ENCODE results near the gene STAT3. TPM values are rescaled to one million over a fixed set of nuclear protein-coding genes. Genes with fewer than 3 reads are reported as not detected.
"Not testable (repeated sequence)": the region's sequence is repeated elsewhere in the genome, so short reads cannot be mapped to it uniquely, and the experiment has no call there.

The STAT3 gene
- total RNA-seq, 2 donors from 2014 or later, result 189 to 505 TPM

DNA sequence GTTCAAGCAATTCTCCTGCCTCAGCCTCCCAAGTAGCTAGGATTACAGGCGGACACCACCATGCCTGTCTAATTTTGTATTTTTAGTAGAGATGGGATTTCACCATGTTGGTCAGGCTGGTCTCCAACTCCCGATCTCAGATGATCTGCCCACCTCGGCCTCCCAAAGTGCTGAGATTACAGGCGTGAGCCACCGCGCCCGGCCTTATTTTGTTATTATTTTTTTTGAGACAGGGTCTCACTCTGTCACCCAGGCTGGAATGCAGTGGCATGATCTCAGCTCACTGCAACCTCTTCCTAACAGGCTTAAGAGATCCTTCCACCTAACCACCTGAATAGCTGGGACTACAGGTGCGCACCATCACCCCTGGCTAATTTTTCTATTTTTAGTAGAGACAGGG is 7.4 kb upstream of the STAT3 start:
- ATAC-seq; H3K9me3 Mint-ChIP-seq; H3K27ac Mint-ChIP-seq; H3K36me3 Mint-ChIP-seq; DNase-seq (ENCODE audit: low spot score in 2 of 2): not testable (repeated sequence)

DNA sequence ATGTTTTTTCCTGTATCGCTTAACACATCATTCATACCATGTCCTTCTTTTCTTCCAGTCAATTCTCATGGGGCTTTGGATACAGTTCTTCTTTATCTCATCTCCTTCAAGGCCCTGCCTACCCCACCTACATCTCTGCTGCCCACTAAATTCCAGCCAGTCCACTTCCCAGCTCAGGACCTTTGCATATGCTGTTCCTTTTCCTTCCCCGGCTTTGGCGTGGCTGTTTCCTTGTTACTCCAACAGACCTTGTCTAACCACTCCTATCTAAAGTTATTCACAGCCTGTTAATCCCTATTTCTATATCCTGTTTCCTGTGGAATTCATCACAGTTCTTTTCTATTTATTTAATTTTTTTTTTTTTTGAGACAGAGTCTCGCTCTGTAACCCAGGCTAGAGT is 6.6 kb upstream of the STAT3 start:
- Mint-ChIP-seq H3K9me3 (peaks cover 0 to 9% of the 10 kb centered on the region in 2 donors), H3K36me3 (peaks cover 0 to 5% of the 10 kb centered on the region in 2 donors), H3K27ac (peak overlapping the region in 1 of 2 donors; percentile 91)
- ATAC-seq, result no peak
- DNase-seq (ENCODE audit: low spot score in 2 of 2), result no peak

DNA sequence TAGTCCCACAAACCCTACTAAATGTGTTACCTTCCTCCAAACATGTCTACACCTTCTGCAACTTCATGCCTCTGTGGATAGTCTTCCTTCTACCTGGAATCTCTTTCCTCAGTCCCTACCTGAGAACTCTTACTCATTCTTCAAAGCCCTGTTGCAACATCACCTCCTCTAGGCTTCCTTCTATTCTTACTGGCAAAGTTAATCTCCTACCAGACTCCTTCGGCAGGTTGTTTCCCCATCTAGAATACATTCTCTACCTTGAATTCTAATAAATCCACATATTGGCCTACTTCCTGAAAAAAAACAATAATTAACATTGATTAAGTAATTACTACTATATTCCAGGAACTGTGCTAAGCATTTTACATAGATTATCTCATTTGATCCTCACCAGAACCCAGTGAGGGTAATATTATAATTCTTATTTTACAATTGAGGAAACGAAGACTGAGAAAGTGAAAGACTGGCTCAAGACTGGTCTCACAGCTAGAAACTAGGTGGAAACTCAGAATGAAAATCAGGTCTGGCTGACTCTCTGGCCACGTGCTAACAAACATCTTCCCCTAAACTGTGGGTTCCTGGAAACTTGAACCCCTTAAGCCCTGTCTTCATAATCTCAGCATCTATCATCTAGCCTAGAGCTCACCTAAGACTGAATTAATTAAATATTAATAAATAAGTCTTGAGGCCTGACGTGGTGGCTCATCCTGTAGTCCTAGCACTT is 4.6 kb upstream of the STAT3 start:
- ATAC-seq (no peak), DNase-seq (ENCODE audit: low spot score in 2 of 2) (no peak)
- peak overlapping the region in 1 of 2 donors; percentile 60 for H3K27ac Mint-ChIP-seq
- H3K9me3 Mint-ChIP-seq, result peaks cover 0 to 9% of the 10 kb centered on the region in 2 donors
- peaks cover 0 to 11% of the 10 kb centered on the region in 2 donors for H3K36me3 Mint-ChIP-seq

DNA sequence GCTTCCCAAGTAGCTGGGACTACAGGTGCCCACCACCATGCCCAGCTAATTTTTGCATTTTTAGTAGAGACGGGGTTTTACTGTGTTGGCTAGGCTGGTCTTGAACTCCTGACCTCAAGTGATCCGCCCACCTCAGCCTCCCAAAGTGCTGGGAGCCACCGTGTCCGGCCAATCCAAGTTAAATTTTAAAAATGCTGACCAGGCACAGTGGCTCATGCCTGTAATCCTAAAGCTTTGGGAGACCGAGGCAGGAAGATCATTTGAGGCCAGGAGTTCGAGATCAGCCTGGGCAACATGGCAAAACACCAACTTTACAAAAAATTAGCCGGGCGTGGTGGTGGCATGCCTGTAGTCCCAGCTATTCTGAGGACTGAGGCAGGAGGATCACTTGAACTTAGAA is 3.2 kb upstream of the STAT3 start:
- ATAC-seq; DNase-seq (ENCODE audit: low spot score in 2 of 2); H3K27ac Mint-ChIP-seq: not testable (repeated sequence)
- peaks cover 0 to 11% of the 10 kb centered on the region in 2 donors for H3K9me3 Mint-ChIP-seq
- peaks cover 11 to 25% of the 10 kb centered on the region in 2 donors for H3K36me3 Mint-ChIP-seq

DNA sequence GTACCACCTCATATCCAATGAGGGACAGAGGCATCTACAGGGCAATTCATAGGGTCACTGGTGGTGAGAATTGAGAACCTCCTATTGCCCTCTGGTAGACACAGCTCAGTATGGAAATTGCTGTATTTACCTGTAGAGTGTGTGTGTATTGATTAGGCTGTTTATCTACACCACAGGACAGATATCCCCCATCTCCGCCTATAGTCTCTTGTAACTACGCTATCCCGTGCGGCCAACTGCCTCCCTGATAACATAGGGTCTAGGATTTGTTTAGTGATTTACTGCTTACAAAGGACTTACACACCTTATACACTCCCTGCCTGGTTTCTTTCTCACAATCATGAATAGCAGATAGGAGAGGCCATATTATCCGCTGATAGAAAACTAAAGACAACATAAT is 1.7 kb upstream of the STAT3 start:
- ATAC-seq, result no peak

DNA sequence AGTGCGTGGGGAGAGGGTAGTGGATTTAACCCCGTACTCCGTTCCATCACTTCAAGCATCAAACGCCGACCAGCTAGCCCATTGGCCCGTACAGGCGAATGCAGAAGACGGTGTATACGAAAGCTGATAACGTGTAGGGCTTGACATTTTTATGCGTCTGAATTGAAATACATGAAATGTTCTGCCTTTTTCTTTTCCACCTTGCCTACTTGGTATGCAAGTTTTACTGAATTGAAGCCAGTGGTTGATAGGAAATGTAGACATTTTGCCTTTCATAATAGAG is 834 bp upstream of the STAT3 start:
- peaks cover 14 to 31% of the 10 kb centered on the region in 2 donors for H3K36me3 Mint-ChIP-seq
- no peak for DNase-seq (ENCODE audit: low spot score in 2 of 2)
- peak overlapping the region; percentile 98 to 100 for H3K27ac Mint-ChIP-seq
- ATAC-seq, result peak; percentile 76 to 85
- H3K9me3 Mint-ChIP-seq, result peaks cover 0 to 4% of the 10 kb centered on the region in 2 donors

More for the DNA sequence above, 1.7 kb upstream of the STAT3 start:
- H3K36me3 Mint-ChIP-seq, result peaks cover 14 to 35% of the 10 kb centered on the region in 2 donors
- peaks cover 0 to 7% of the 10 kb centered on the region in 2 donors for H3K9me3 Mint-ChIP-seq
- DNase-seq (ENCODE audit: low spot score in 2 of 2), result no peak
- peak overlapping the region; percentile 98 to 100 for H3K27ac Mint-ChIP-seq

DNA sequence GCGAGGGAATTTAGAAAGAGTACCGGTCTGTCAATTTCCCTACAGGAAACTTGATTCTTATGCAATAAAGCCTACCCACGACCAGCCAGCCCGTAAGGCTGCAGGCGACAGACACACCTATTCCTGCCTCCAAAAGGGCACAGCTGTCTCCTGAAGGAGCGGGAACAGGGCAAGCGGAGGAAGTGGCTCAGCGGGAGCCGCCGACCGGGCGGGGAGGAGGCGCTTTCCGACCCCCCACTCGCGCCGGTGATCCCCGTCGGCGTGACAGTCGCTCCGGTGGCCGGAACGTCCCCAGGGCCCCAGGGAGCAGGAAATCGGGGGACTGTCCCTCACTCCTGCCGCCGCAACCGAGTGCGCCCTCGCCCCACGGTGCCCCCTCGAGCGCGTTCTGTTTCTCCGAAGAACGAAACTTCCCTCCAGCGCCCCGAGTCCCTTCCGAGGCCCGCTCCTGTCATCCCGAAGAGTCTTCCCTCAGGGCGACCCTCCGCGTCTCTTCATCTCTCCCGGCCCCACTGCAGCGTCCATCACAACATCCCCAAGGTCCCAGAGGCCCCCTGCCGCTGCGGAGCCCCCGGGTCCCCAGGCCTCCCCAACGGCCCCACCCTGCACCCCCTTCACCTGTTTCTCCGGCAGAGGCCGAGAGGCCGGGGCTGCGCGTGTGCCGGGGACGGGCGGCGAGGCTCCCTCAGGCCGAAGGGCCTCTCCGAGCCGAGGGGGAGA is 421 bp downstream of the STAT3 start:
- Mint-ChIP-seq H3K27ac (peak overlapping the region; percentile 98 to 100), H3K9me3 (peaks cover 0 to 4% of the 10 kb centered on the region in 2 donors), H3K36me3 (peaks cover 14 to 42% of the 10 kb centered on the region in 2 donors)
- DNase-seq (ENCODE audit: low spot score in 2 of 2) (peak; percentile 14 to 78), ATAC-seq (peak in 1 of 2 donors; percentile 4)

DNA sequence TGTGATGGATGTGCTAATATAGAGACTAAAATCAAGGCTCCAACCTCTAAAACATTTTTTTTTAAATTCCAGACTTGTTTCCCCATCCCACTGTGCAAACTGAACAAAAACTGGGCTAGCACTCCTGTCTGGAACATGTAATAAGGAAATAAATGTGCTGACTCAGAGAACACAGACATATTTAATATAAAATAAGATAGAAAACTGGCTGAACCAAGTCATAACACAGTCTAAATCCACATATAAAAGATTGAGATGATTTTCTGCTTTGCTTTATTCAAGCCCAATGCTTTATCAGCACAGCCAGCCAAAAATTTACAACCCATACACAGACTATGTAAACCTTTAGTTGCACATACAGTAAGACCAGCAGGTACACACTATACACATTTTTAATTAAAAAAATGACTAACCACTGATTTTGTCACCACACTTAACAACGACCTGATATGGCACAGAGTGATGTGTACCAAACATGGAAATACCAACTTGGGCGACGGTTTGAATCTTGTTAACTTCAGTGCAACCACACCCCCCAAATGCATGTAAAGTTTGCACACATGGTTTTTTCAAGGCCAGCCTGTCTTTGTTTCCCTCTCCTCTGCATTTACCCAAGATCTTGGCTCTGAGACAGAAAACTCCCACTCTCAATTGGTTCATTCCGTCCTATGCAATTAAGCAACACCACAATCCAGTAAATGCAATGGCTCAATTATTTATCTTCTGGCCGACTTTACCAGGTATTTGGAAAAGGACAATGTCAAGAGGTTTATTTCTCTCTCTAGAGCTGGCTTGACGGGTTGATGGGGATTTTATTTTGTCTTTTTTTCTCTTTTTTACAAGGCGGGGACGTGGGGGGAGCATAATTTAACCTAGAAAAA is 1.2 kb downstream of the STAT3 start:
- peaks cover 14 to 50% of the 10 kb centered on the region in 2 donors for H3K36me3 Mint-ChIP-seq
- no peak for DNase-seq (ENCODE audit: low spot score in 2 of 2)
- no peak for ATAC-seq
- peaks cover 0 to 4% of the 10 kb centered on the region in 2 donors for H3K9me3 Mint-ChIP-seq
- peak overlapping the region; percentile 98 to 100 for H3K27ac Mint-ChIP-seq

DNA sequence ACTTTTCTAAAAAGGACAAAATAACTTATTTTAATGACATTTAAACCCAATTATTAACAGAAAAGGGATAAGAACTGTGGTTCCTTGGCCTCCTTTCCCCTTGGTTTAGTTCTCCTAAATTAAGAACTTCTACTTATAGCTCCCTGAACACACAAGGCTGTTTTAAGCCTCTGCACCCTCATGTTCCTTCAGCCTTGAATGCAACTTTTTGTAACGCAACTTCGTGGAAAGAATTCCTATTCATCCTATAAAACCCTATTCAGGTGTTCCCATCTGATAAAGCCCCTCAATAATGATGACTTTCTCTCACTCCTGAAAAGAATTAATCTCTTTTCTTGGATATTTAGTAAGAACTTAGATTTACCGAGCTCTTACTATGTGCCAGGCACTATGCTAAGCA is 6.3 kb downstream of the STAT3 start:
- no peak for DNase-seq (ENCODE audit: low spot score in 2 of 2)
- Mint-ChIP-seq H3K36me3 (peaks cover 9 to 54% of the 10 kb centered on the region in 2 donors), H3K27ac (peak overlapping the region in 1 of 2 donors; percentile 39), H3K9me3 (peaks cover 0 to 4% of the 10 kb centered on the region in 2 donors)
- no peak for ATAC-seq

DNA sequence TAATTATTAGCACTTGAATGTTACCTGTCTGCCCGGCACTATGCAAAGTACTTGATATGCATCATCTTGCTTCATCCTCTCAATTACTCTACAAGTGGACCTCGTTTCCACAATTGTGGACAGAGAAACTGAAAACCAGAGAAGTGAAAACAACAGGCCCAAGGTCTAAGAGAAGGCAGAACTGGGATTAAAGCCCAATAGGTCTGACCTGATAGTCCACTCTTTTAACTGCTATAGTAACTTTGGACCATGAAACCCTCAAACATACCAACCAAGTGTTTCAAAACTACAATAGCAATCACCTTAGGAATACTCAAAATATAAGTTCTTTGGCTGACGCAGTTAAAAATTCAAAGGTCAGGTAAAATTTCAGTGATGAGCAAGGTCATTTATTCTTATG is 7.3 kb downstream of the STAT3 start:
- ATAC-seq (no peak), DNase-seq (ENCODE audit: low spot score in 2 of 2) (no peak)
- Mint-ChIP-seq H3K9me3 (no peaks in the 10 kb centered on the region), H3K27ac (peak overlapping the region in 1 of 2 donors; percentile 90), H3K36me3 (peaks cover 4 to 44% of the 10 kb centered on the region in 2 donors)

DNA sequence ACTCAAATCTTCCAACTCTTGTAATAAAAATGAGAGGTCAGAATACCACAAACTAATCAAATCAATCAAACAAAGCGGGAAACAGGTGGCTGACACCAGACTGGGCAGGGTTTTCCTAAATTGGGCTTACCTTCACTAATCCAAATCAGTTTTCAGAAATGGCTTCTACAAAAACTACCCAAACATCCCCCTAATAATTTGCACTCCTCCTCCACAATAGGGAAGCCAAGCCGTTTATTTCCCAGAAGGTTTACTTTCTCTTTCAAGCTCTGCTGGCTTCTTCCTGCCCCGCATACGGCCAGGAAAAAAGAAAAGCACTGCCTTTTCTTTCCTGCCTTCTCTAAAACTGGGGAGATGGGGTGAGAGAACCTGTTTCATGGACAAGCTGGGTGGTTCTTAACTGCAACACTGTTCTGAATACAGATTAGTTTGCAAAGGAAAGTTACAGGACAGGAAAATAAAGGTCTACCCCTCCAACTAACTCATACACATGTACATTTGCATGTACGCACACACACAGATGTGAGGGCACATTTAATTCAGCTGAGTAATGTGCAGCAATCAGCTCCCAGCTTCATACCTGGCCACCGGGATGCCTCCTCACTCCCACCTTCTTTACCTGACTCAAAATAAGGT is 9.2 kb downstream of the STAT3 start:
- ATAC-seq, result peak; percentile 76 to 79
- peak overlapping the region; percentile 61 to 86 for H3K27ac Mint-ChIP-seq
- no peaks in the 10 kb centered on the region for H3K9me3 Mint-ChIP-seq
- DNase-seq (ENCODE audit: low spot score in 2 of 2), result no peak
- H3K36me3 Mint-ChIP-seq, result peaks cover 4 to 49% of the 10 kb centered on the region in 2 donors

DNA sequence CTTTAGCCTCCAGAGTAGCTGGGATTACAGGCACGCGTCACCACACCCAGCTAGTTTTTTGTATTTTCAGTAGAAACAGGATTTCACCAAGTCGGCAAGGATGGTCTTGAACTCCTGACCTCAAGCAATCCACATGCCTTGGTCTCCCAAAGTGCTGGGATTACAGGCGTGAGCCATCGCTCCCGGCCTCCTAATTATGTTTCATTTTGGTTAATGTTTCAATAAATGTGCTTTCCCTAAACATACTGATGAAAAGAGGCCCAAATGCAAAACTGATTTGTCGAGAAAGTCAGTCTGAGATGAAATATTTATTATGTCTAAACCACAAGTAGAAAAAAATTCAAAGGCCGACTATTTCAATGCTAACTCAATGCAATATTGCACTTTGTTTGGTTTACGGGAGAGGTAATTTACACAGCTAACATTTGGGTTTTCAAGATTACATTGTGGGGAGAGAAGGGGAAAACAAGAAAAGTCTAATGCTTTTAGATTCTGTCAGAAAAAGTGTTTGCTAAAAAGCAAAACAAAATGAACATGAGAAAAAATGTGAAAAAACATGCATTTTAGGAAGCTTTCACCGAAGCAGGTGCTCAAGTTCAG is 9.8 kb downstream of the STAT3 start:
- no peaks in the 10 kb centered on the region for H3K9me3 Mint-ChIP-seq
- peak overlapping the region; percentile 61 to 86 for H3K27ac Mint-ChIP-seq
- ATAC-seq (peak in 1 of 2 donors; percentile 54), DNase-seq (ENCODE audit: low spot score in 2 of 2) (no peak)
- H3K36me3 Mint-ChIP-seq, result peaks cover 4 to 48% of the 10 kb centered on the region in 2 donors

DNA sequence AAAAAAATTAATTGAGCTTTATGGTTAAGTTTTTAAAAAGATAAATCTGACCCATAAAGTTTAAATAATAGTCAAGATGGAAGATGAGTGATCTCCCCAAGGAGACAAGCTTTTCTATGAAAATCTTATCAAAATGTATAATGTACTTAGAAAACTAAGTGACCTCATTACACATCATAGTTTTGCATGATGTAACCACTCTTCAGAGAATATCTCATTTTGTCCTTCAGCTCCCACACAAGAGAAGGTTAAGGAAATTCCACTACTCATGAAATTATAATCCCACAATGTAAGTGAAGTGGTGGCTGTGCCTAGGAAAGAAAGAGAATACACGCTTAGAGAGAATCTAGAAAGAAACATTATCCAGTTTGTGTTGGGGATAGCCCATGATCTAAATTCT is 14.3 kb downstream of the STAT3 start:
- Mint-ChIP-seq H3K27ac (no peak overlapping the region), H3K36me3 (peaks cover 11 to 40% of the 10 kb centered on the region in 2 donors), H3K9me3 (peaks cover 0 to 3% of the 10 kb centered on the region in 2 donors)
- ATAC-seq (no peak), DNase-seq (ENCODE audit: low spot score in 2 of 2) (no peak)

DNA sequence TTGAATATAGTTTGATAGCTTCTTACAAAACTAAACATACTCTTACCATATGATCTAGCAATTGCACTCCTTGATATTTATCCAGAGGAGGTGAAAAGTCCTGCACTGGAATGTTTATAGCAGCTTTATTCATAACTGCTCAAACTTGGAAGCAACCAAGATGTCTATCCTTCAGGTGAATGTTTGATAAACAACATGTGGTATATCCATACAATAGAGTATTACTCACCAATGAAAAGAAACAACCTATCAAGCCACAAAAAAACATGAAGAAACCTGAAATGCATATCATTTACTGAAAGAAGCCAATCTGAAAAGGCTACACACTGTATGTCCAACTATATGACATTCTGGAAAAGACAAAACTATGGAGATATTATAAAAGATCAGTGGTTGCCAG is 16.1 kb downstream of the STAT3 start:
- H3K9me3 Mint-ChIP-seq, result peaks cover 0 to 3% of the 10 kb centered on the region in 2 donors
- ATAC-seq (no peak), DNase-seq (ENCODE audit: low spot score in 2 of 2) (no peak)
- peak overlapping the region in 1 of 2 donors; percentile 25 for H3K27ac Mint-ChIP-seq
- peaks cover 11 to 39% of the 10 kb centered on the region in 2 donors for H3K36me3 Mint-ChIP-seq

DNA sequence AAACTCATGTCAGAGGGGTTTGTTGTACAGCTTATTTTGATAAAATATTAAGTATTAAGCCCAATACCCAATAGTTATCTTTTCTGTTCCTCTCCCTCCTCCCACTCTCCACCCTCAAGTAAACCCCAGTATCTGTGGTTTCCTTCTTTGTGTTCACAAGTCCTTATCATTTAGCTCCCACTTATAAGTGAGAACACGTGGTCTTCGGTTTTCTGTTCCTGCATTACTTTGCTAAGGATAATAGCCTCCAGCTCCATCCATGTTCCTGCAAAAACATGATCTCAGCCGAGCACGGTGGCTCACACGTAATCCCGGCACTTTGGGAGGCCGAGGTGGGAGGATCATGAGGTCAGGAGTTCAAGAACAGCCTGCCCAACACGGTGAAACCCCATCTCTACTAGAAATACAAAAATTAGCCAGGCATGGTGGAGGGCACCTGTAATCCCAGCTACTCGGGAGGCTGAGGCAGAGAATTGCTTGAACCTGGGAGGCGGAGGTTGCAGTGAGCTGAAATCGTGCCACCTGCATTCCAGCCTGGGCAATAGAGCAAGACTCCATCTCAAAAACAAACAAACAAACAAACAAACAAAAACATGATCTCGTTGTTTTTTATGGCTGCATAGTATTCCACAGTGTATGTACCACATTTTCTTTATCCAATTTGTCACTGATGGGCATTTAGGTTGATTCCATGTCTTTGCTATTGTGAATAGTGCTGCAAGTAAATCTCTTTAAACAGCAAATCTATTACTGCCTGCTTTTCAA is 19.3 kb downstream of the STAT3 start:
- DNase-seq (ENCODE audit: low spot score in 2 of 2); H3K9me3 Mint-ChIP-seq; ATAC-seq; H3K27ac Mint-ChIP-seq: not testable (repeated sequence)
- H3K36me3 Mint-ChIP-seq, result peaks cover 13 to 53% of the 10 kb centered on the region in 2 donors
